GM12878 (cell line): Measurements from ENCODE around the gene EPS8. TPM values are rescaled to one million over a fixed set of nuclear protein-coding genes. Genes with fewer than 3 reads are reported as not detected.
A peak's percentile ranks its signal among the peaks of the same experiment; 100 is the strongest.

Experiments
- ATF7 ChIP-seq: fragments of 450-650 bp; IDR thresholded peaks from 2 replicates; pipeline ENCODE4 v1.6.1; 2016; ENCODE audit warnings: low read depth, mild to moderate bottlenecking
- POLR2AphosphoS5 ChIP-seq: IDR thresholded peaks from 2 replicates; pipeline ENCODE4 v1.6.1; 2011; ENCODE audit warnings: mild to moderate bottlenecking, low read length, inconsistent platforms
- RUNX3 ChIP-seq: IDR thresholded peaks from 2 replicates; pipeline ENCODE4 v1.6.1; 2012; ENCODE audit warnings: low read length, inconsistent platforms
- SIX5 ChIP-seq: IDR thresholded peaks from 2 replicates; pipeline ENCODE4 v1.6.1; 2011; ENCODE audit warnings: mild to moderate bottlenecking, low read depth, low read length, moderate library complexity; ENCODE audit not compliant: severe bottlenecking
- SMAD1 ChIP-seq: fragments of 450-650 bp; IDR thresholded peaks from 2 replicates; pipeline ENCODE4 v1.6.1; 2018; ENCODE audit warnings: mild to moderate bottlenecking, low read depth; ENCODE audit not compliant: partially characterized antibody
- SMAD5 ChIP-seq: IDR thresholded peaks from 2 replicates; pipeline ENCODE4 v1.6.1; 2016; ENCODE audit warnings: antibody characterized with exemption, low read depth
- SMARCA5 ChIP-seq: fragments of 450-650 bp; IDR thresholded peaks from 2 replicates; pipeline ENCODE4 v1.6.1; 2017; ENCODE audit warnings: mild to moderate bottlenecking
- SUPT20H ChIP-seq: IDR thresholded peaks from 2 replicates; pipeline ENCODE4 v1.6.1; 2011; ENCODE audit warnings: low read depth, mild to moderate bottlenecking, low read length, moderate library complexity, borderline replicate concordance; ENCODE audit not compliant: control insufficient read depth
- SUZ12 ChIP-seq: fragments of 200-600 bp; sonication (generic); IDR thresholded peaks from one replicate; pipeline ENCODE4 v1.6.1; 2018; ENCODE audit warnings: antibody characterized with exemption, mild to moderate bottlenecking; ENCODE audit not compliant: unreplicated experiment
- polyA plus RNA-seq, 11 experiments: library from polyadenylated mRNA; depleted of rRNA in 4 of 11; unstranded in 6 of 11; stranded (reverse) in 5 of 11; fragments of >200 nt; fragmentation: Nextera tagmentation in 4 of 11; fragmentation: Illumina TruSeq in 1 of 11; extraction: Ambion mirVana in 4 of 11; extraction: Trizol in 1 of 11; gene quantifications; 1 replicate in 1 of 11; 2 replicates in 10 of 11; pipeline versions ENCODE4 v1.2.1 to v1.2.3, GENCODE V29; 2011 to 2016; ENCODE audit warnings: inconsistent platforms in 2 of 11, missing spikeins in 2 of 11, low read depth in 1 of 11
- total RNA-seq, 4 experiments: library from RNA; depleted of rRNA in 3 of 4; stranded (reverse); fragments of >200 nt in 3 of 4; fragmentation: Illumina TruSeq in 1 of 4; extraction: Trizol in 1 of 4; gene quantifications; 2 replicates each; pipeline versions ENCODE4 v1.2.1 to v1.2.3, GENCODE V29; 2013 to 2021
- TF ChIP-seq, protein P1 (sequence below): fragments of 450-650 bp; IDR thresholded peaks from 2 replicates; pipeline ENCODE4 v1.6.1; 2016; ENCODE audit warnings: mild to moderate bottlenecking

The EPS8 gene
- total and polyA plus RNA-seq, 10 of the 15 experiments (the other 5 are each of a cell fraction or from before 2014, with no cell fraction given): 1.3 to 127 (median 3.4) TPM

GRCh38 chr12:15788233-15789219 lies 662 bp downstream of the EPS8 start (continued):
- TF ChIP-seq SUPT20H (no peak), SMARCA5 (0 out of 2 replicates have a peak, but pooled peaks have one; percentile 15), RUNX3 (peak; percentile 55), SMAD5 (no peak), SMAD1 (peak; percentile 35), POLR2AphosphoS5 (no peak), SUZ12 (no peak), SIX5 (no peak), ATF7 (no peak; the same call in 1 of the 2 replicates)
- TF ChIP-seq, protein P1, sequence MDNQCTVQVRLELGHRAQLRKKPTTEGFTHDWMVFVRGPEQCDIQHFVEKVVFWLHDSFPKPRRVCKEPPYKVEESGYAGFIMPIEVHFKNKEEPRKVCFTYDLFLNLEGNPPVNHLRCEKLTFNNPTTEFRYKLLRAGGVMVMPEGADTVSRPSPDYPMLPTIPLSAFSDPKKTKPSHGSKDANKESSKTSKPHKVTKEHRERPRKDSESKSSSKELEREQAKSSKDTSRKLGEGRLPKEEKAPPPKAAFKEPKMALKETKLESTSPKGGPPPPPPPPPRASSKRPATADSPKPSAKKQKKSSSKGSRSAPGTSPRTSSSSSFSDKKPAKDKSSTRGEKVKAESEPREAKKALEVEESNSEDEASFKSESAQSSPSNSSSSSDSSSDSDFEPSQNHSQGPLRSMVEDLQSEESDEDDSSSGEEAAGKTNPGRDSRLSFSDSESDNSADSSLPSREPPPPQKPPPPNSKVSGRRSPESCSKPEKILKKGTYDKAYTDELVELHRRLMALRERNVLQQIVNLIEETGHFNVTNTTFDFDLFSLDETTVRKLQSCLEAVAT: peak; percentile 73; the same call in 1 of the 2 replicates
